Measurements from ENCODE around the gene CFAP65.

The CFAP65 gene

GRCh38 chr2:219081701-219082331 lies 40.5 kb upstream of the CFAP65 start:
- Histone ChIP-seq H3K4me2 (ENCODE audit: low read length) (no peak overlapping the region), H3K4me3 (ENCODE audit: low read depth, low read length) (no peak overlapping the region), H3K4me1 (no peaks in the 10 kb centered on the region), H3K9ac (no peak overlapping the region), H3K27me3 (ENCODE audit: control insufficient read depth, insufficient read depth, low read length) (no peaks in the 10 kb centered on the region), H3K27ac (no peak overlapping the region), H3K79me2 (no peaks in the 10 kb centered on the region), H3K9me3 (ENCODE audit: control insufficient read depth, low read length) (no peaks in the 10 kb centered on the region), H3K36me3 (ENCODE audit: control insufficient read depth, insufficient read depth, low read length) (no peaks in the 10 kb centered on the region), H2AFZ (no peak overlapping the region)
- TF ChIP-seq, protein P1, sequence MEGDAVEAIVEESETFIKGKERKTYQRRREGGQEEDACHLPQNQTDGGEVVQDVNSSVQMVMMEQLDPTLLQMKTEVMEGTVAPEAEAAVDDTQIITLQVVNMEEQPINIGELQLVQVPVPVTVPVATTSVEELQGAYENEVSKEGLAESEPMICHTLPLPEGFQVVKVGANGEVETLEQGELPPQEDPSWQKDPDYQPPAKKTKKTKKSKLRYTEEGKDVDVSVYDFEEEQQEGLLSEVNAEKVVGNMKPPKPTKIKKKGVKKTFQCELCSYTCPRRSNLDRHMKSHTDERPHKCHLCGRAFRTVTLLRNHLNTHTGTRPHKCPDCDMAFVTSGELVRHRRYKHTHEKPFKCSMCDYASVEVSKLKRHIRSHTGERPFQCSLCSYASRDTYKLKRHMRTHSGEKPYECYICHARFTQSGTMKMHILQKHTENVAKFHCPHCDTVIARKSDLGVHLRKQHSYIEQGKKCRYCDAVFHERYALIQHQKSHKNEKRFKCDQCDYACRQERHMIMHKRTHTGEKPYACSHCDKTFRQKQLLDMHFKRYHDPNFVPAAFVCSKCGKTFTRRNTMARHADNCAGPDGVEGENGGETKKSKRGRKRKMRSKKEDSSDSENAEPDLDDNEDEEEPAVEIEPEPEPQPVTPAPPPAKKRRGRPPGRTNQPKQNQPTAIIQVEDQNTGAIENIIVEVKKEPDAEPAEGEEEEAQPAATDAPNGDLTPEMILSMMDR (IDR thresholded peaks at IDR 0.05), result no peak

GRCh38 chr2:219081096-219081495 lies 39.8 kb upstream of the CFAP65 start:
- H3K4me2 ChIP-seq (ENCODE audit: low read length), result no peak overlapping the region
- H2AFZ ChIP-seq, result no peak overlapping the region
- no peaks in the 10 kb centered on the region for H3K9me3 ChIP-seq (ENCODE audit: control insufficient read depth, low read length)
- TF ChIP-seq, protein P1 (IDR thresholded peaks at IDR 0.05), result no peak
- no peak overlapping the region for H3K9ac ChIP-seq
- H3K27me3 ChIP-seq (ENCODE audit: control insufficient read depth, insufficient read depth, low read length), result no peaks in the 10 kb centered on the region
- H3K36me3 ChIP-seq (ENCODE audit: control insufficient read depth, insufficient read depth, low read length), result no peaks in the 10 kb centered on the region
- H3K27ac ChIP-seq, result no peak overlapping the region
- H3K4me3 ChIP-seq (ENCODE audit: low read depth, low read length), result no peak overlapping the region
- no peaks in the 10 kb centered on the region for H3K79me2 ChIP-seq
- H3K4me1 ChIP-seq, result no peaks in the 10 kb centered on the region

- Histone ChIP-seq H3K79me2 (no peaks in the 10 kb centered on the region), H3K4me2 (ENCODE audit: low read length) (no peak overlapping the region), H3K9ac (no peak overlapping the region), H3K27me3 (ENCODE audit: control insufficient read depth, insufficient read depth, low read length) (no peaks in the 10 kb centered on the region), H3K36me3 (ENCODE audit: control insufficient read depth, insufficient read depth, low read length) (no peaks in the 10 kb centered on the region), H3K4me1 (no peaks in the 10 kb centered on the region), H2AFZ (no peak overlapping the region), H3K27ac (no peak overlapping the region), H3K9me3 (ENCODE audit: control insufficient read depth, low read length) (no peaks in the 10 kb centered on the region), H3K4me3 (ENCODE audit: low read depth, low read length) (no peak overlapping the region)
- TF ChIP-seq, protein P1 (IDR thresholded peaks at IDR 0.05), result no peak
These were observed 38.1 kb upstream of the CFAP65 start for GRCh38 chr2:219079417-219079816.

DNA sequence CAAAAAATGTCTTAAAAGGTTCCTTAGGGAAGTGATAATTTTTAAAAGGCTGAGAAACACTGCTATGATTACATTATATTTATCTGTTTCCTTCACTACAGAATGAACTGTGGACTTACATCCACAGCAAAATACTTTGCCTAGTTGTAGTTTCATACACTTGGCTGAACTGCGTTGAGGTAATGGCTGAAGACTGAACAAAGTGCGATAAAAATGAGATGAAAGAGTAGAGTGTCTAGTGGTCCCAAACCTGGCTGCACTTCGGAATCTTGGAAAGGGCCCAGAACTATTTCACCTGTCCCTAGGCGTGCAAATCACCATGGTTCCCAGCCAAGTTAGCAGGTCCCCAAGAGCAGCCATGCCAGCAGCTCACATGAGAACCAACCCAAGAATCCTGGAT lies 37.6 kb upstream of the CFAP65 start:
- no peaks in the 10 kb centered on the region for H3K4me1 ChIP-seq
- no peaks in the 10 kb centered on the region for H3K27me3 ChIP-seq (ENCODE audit: control insufficient read depth, insufficient read depth, low read length)
- no peak overlapping the region for H2AFZ ChIP-seq
- H3K27ac ChIP-seq, result no peak overlapping the region
- no peaks in the 10 kb centered on the region for H3K36me3 ChIP-seq (ENCODE audit: control insufficient read depth, insufficient read depth, low read length)
- H3K4me3 ChIP-seq (ENCODE audit: low read depth, low read length), result no peak overlapping the region
- H3K9ac ChIP-seq, result no peak overlapping the region
- H3K9me3 ChIP-seq (ENCODE audit: control insufficient read depth, low read length), result no peaks in the 10 kb centered on the region
- TF ChIP-seq, protein P1 (IDR thresholded peaks at IDR 0.05), result no peak
- H3K79me2 ChIP-seq, result no peaks in the 10 kb centered on the region
- no peak overlapping the region for H3K4me2 ChIP-seq (ENCODE audit: low read length)

DNA sequence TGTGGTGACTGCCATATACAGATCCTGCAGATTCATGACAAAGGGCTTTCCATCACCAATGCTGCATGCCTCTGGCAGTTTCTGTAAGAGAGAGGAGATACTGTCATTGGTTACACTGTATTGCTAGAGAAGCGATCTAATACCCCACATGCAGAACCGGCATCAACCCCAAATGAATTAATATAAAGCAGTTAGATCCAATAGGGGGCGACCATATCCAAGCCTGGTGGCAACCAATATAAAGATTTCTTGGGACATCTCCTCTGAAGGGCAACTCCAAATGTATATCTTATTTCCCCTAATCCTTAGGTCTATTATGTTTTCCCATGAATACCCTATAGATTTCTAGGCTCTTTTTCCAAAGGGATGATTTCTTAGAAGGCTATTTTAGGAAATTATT lies 36.8 kb upstream of the CFAP65 start:
- no peaks in the 10 kb centered on the region for H3K27me3 ChIP-seq (ENCODE audit: control insufficient read depth, insufficient read depth, low read length)
- no peak overlapping the region for H3K4me2 ChIP-seq (ENCODE audit: low read length)
- TF ChIP-seq, protein P1 (IDR thresholded peaks at IDR 0.05), result no peak
- no peaks in the 10 kb centered on the region for H3K9me3 ChIP-seq (ENCODE audit: control insufficient read depth, low read length)
- H3K9ac ChIP-seq, result no peak overlapping the region
- H3K79me2 ChIP-seq, result no peaks in the 10 kb centered on the region
- H2AFZ ChIP-seq, result no peak overlapping the region
- H3K4me3 ChIP-seq (ENCODE audit: low read depth, low read length), result no peak overlapping the region
- H3K27ac ChIP-seq, result no peak overlapping the region
- no peaks in the 10 kb centered on the region for H3K36me3 ChIP-seq (ENCODE audit: control insufficient read depth, insufficient read depth, low read length)
- H3K4me1 ChIP-seq, result no peaks in the 10 kb centered on the region
